BLaER1 (cell line): ENCODE data around the gene STAG1.

Experiments
- H3K27ac ChIP-seq: shearing (Covaris generic); formaldehyde crosslinking; 2 replicates; pipeline ENCODE4 v1.8.1; 2022
- H3K27me3 ChIP-seq: shearing (Covaris generic); formaldehyde crosslinking; 2 replicates; pipeline ENCODE4 v1.8.1; 2022
- H3K36me3 ChIP-seq: shearing (Covaris generic); formaldehyde crosslinking; 2 replicates; pipeline ENCODE4 v1.8.1; 2022
- H3K4me1 ChIP-seq: shearing (Covaris generic); formaldehyde crosslinking; 2 replicates; pipeline ENCODE4 v1.8.1; 2022
- H3K4me2 ChIP-seq: shearing (Covaris generic); formaldehyde crosslinking; 2 replicates; pipeline ENCODE4 v1.8.1; 2022
- H3K4me3 ChIP-seq: shearing (Covaris generic); formaldehyde crosslinking; 2 replicates; pipeline ENCODE4 v1.8.1; 2022
- H3K9ac ChIP-seq: shearing (Covaris generic); formaldehyde crosslinking; 2 replicates; pipeline ENCODE4 v1.8.1; 2022
- H3K9me3 ChIP-seq: shearing (Covaris generic); formaldehyde crosslinking; 2 replicates; pipeline ENCODE4 v1.8.1; 2022
- H4K20me1 ChIP-seq: shearing (Covaris generic); formaldehyde crosslinking; 2 replicates; pipeline ENCODE4 v1.8.1; 2022
- Cebpa-rat ChIP-seq: shearing (Covaris generic); IDR thresholded peaks from 2 replicates; pipeline ENCODE4 v1.8.1; 2022

Gene STAG1

DNA sequence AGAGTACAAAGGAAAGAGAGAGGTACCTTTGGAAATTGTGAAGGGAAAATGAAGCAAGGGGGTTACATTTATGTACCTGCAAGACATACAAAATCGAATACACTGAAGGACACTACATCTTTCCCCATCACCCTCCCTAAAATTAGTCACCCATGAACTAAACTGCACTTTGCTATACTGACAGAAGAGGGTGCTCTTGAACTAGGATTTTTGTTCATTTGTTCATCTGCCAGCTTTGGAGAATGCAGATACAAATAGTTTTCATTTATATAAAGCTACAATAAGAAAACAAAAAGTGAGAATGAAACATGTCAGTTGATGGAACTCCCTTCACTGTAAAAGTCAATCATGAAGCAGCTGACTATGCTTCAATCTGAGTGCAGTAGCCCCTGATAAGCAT lies 446.3 kb downstream of the STAG1 start:
- H3K4me2 ChIP-seq: no peak overlapping the region
- no peaks in the 10 kb centered on the region for H3K27me3 ChIP-seq
- no peaks in the 10 kb centered on the region for H3K4me1 ChIP-seq
- no peak for TF ChIP-seq Cebpa-rat
- no peaks in the 10 kb centered on the region for H3K9me3 ChIP-seq
- peaks cover 24% of the 10 kb centered on the region for H3K36me3 ChIP-seq
- H3K9ac ChIP-seq: no peak overlapping the region
- H3K27ac ChIP-seq: no peak overlapping the region
- no peak overlapping the region for H3K4me3 ChIP-seq
- H4K20me1 ChIP-seq: no peaks in the 10 kb centered on the region

DNA sequence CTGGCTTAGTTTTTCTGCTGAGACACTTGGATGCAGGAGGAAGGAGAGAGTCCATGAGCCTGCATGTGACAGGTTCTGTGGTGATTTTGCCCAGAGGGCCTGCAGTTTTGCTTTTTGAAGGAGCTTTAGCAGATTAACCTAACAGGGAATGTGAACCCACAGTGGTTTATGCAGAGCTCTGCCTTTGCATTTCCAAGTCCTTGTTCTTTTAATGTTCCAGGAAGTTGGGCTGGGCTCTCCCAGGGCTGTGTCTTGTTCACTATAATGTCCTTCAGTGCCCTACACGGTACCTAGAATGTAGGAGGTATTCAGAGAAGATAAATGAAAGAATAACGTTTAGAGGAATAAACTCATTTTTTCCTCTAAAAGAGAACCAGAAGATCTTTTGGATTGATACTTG lies 451.7 kb downstream of the STAG1 start:
- Histone ChIP-seq H3K4me2 (no peak overlapping the region), H3K9ac (no peak overlapping the region), H4K20me1 (no peaks in the 10 kb centered on the region), H3K36me3 (peaks cover 60% of the 10 kb centered on the region), H3K27me3 (no peaks in the 10 kb centered on the region), H3K4me1 (no peaks in the 10 kb centered on the region), H3K9me3 (no peaks in the 10 kb centered on the region), H3K27ac (no peak overlapping the region), H3K4me3 (no peak overlapping the region)
- TF ChIP-seq Cebpa-rat: no peak

DNA sequence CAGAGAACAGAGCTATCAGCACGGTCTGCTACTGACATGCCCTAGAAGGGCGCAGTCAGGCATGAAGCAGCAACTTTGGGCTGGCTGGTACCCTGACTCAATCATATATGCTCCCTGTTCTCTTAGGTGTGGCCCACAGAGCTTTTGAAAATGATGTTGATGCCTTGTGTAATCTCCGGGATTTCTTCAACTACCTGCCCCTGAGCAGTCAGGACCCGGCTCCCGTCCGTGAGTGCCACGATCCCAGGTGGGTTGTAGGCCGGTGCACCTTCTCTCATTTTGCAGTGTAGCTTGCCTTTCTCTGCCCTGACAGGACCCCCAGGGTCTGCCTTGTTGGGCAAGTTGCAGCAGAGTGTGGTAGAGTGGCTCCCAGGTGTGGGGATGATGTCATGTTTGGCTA lies 454.4 kb downstream of the STAG1 start:
- Histone ChIP-seq H3K4me3 (no peak overlapping the region), H3K9me3 (no peaks in the 10 kb centered on the region), H3K4me1 (no peaks in the 10 kb centered on the region), H3K36me3 (peaks cover 84% of the 10 kb centered on the region), H3K27ac (no peak overlapping the region), H3K27me3 (no peaks in the 10 kb centered on the region), H3K9ac (no peak overlapping the region), H3K4me2 (no peak overlapping the region), H4K20me1 (no peaks in the 10 kb centered on the region)
- no peak for TF ChIP-seq Cebpa-rat

DNA sequence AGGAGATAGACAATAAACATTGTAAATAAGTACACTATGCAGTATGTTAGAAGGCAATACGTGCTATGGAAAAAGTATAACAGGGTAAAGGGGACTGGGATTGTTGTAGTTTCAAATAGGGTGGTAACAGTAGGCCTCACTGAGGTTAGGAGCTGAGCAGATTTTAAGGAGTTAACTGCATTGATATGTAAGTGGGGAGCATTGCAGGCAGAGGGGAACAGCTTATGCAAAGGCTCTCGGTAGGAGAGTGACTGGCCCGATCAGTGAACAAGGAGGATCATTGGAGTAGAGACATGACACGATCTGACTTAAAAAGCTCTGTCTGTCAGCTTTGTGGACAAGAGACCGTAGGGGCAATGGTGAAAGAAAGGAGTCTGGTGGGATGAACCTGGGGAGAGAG lies 455.2 kb downstream of the STAG1 start:
- no peak overlapping the region for H3K9ac ChIP-seq
- peaks cover 84% of the 10 kb centered on the region for H3K36me3 ChIP-seq
- H3K4me2 ChIP-seq: no peak overlapping the region
- H3K9me3 ChIP-seq: no peaks in the 10 kb centered on the region
- H3K27me3 ChIP-seq: no peaks in the 10 kb centered on the region
- H4K20me1 ChIP-seq: no peaks in the 10 kb centered on the region
- H3K4me1 ChIP-seq: no peaks in the 10 kb centered on the region
- TF ChIP-seq Cebpa-rat: no peak
- H3K4me3 ChIP-seq: no peak overlapping the region
- H3K27ac ChIP-seq: no peak overlapping the region

DNA sequence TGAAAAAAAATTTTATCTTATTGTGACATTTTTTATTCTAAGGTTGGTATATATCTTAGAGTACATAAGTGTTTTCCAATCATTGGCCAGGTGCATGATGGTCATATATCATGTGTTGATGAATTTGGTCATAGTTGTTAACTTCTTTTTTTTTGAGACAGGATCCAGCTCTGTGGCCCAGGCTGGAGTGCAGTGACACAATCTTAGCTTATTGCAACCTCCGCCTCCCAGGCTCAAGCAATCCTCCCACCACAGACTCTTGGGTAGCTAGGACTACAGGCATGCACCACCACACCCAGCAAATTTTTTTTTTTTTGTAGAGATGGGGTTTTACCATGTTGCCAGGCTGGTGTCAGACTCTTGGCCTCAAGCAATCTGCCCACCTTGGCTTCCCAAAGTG lies 458.0 kb downstream of the STAG1 start:
- H3K27me3 ChIP-seq: no peaks in the 10 kb centered on the region
- no peak overlapping the region for H3K4me2 ChIP-seq
- H3K9me3 ChIP-seq: no peaks in the 10 kb centered on the region
- no peaks in the 10 kb centered on the region for H4K20me1 ChIP-seq
- peaks cover 73% of the 10 kb centered on the region for H3K36me3 ChIP-seq
- TF ChIP-seq Cebpa-rat: no peak
- H3K4me1 ChIP-seq: no peaks in the 10 kb centered on the region
- no peak overlapping the region for H3K4me3 ChIP-seq
- no peak overlapping the region for H3K9ac ChIP-seq
- no peak overlapping the region for H3K27ac ChIP-seq

DNA sequence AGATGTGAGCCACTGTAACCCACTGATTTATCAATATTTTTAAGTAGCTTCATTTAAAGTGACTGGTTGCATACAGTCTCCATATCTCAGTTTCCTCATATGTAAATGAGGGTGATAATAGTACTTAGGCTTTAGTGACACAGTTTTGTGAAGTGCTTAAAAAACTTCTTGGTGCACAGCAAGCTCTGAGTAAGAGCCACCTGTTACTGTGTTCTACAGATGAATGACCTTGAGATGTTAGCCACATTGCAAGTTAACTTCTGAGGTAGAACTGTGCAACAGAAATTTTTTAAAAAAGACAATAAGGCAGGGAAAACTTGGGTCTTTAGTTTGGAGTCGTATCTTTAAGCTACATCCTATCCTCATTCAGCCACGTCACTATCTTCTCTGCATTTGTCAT lies 458.9 kb downstream of the STAG1 start:
- Histone ChIP-seq H3K36me3 (peaks cover 74% of the 10 kb centered on the region), H3K9me3 (no peaks in the 10 kb centered on the region), H4K20me1 (no peaks in the 10 kb centered on the region), H3K27me3 (no peaks in the 10 kb centered on the region), H3K27ac (no peak overlapping the region), H3K4me2 (no peak overlapping the region), H3K4me1 (no peaks in the 10 kb centered on the region), H3K9ac (no peak overlapping the region), H3K4me3 (no peak overlapping the region)
- no peak for TF ChIP-seq Cebpa-rat

DNA sequence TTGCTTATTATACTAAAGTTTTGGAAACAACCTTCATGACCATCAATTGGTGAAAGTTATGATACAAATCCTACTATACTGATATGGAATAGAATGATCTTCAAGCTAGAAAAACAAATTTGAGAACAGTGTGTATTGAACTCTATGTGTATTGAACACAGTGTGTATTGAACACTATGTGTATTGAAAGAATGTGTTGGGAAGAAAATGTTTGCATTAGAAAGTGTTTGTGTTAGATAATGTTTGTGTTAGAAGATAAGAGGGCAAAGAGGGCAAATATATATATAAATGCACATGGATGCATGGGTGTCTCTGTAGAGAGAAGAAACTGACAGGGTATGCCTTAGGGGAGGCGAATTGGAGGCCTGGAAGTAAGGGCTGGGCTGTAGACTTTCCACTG lies 459.7 kb downstream of the STAG1 start:
- Histone ChIP-seq H3K36me3 (peaks cover 72% of the 10 kb centered on the region), H4K20me1 (no peaks in the 10 kb centered on the region), H3K4me1 (no peaks in the 10 kb centered on the region), H3K9me3 (no peaks in the 10 kb centered on the region), H3K27ac (no peak overlapping the region), H3K9ac (no peak overlapping the region), H3K4me3 (no peak overlapping the region), H3K27me3 (no peaks in the 10 kb centered on the region), H3K4me2 (no peak overlapping the region)
- no peak for TF ChIP-seq Cebpa-rat

DNA sequence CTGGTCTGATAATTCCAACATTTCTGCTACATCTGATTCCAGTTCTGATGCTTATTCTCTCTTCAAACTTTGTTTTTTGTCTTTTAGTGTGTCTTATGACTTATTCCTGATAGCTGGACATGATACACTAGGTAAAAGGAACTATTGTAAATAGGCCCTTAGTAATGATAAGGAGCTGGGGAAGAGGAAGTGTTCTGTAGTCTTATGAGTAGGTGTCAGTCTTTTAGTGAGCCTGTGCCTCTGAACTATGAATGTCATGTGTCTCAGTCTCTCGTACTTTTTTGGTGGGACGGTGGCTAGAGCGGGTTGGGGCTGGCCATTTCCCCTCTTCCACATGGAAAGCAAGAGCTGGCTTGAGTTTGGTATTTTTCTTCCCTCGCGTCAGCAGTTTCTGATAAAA lies 460.9 kb downstream of the STAG1 start:
- H3K27me3 ChIP-seq: no peaks in the 10 kb centered on the region
- H4K20me1 ChIP-seq: no peaks in the 10 kb centered on the region
- peaks cover 74% of the 10 kb centered on the region for H3K36me3 ChIP-seq
- H3K9ac ChIP-seq: no peak overlapping the region
- H3K4me1 ChIP-seq: no peaks in the 10 kb centered on the region
- no peaks in the 10 kb centered on the region for H3K9me3 ChIP-seq
- H3K4me3 ChIP-seq: no peak overlapping the region
- H3K27ac ChIP-seq: no peak overlapping the region
- TF ChIP-seq Cebpa-rat: no peak
- H3K4me2 ChIP-seq: no peak overlapping the region
